ENCODE measurements around the gene ABHD14A.

- TF ChIP-seq FOXM1 (CRISPR knock-in tag; IDR thresholded peaks at IDR 0.05) = 0 out of 2 replicates have a peak, but pooled peaks have one; percentile 24
- TF ChIP-seq ZNF800 (CRISPR knock-in tag; IDR thresholded peaks at IDR 0.05) = no peak; the same call in 1 of the 2 replicates
- no peak for TF ChIP-seq CEBPB (IDR thresholded peaks at IDR 0.05; ENCODE audit: borderline replicate concordance, low read depth, low read length)
- peak; percentile 74 for TF ChIP-seq TBL1XR1 (IDR thresholded peaks at IDR 0.05; ENCODE audit: borderline replicate concordance, low read length, partially characterized antibody)
Measured at GRCh38 chr3:51995346-51996163, 20.7 kb downstream of the ABHD14A start, which contains the start of gene RPL29.

Data from HepG2 (cell line).